Stimulated activated CD8-positive, alpha-beta memory T cell treated with anti-CD3 and anti-CD28 coated beads, Interleukin-15, amount 100 ng/mL, for 24 hours (primary cell): Measurements from ENCODE around the gene SCYL1.
"Not testable (repeated sequence)": the region's sequence is repeated elsewhere in the genome, so short reads cannot be mapped to it uniquely, and the experiment has no call there.

ENCODE experiments used
- DNase-seq: peaks from one replicate; pipeline ENCODE4 v3.0.0-alpha.2; 2020; ENCODE audit warnings: low read depth

Gene SCYL1

DNA sequence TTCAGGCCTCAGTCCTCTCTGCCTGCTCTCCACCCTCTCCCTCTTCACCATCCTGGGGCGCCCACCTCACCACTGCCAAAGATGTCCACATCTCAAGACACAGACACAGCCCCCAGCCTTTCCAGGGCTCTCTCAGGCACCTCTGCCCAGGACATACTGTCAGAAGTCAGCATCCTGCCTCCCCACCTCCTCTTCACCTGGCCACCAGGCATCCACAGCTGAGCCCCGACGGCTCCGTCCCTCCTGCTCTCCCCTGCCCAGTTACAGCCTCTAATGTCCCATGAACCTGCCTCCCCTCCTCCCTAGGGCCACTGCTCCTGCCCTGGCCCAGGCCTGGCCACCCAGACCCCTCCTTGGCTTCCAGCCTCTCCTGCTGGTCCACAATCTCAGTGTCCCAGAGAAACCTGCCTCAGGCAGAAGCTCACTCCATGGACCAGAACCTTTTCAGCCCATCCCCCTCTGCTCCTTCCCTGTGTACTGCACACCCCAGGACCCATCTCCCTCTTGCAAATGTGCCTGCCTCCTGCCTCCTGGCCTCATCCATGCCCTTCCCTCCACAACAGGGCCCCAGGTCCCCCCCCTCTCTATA lies 30.1 kb downstream of the SCYL1 start:
- no peak for DNase-seq

DNA sequence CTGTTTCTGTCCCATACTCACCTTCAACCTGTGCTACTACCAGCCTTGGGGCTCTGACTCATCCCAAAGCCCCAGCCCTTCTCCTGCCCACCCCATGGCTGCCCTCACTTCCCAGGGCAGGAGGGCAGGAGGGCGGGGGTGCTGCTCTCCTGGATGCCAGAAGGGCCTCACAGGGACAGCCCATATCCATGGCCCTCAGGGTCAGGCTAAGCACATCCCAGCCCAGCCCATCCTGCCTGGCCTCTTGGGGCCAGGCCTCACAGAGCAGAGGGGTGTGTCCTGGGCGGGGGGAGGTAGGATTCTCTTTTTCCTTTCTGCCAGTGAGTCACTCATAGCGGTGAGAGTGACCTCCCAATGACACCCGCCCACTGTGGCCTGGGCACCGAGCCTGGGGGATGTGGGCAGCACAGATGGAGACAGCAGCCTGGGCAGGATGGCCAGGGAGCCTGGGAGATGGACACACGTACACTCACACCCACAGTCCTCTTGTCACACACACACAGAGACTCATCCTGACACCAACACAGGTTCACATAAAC lies 30.9 kb downstream of the SCYL1 start:
- DNase-seq = no peak

DNA sequence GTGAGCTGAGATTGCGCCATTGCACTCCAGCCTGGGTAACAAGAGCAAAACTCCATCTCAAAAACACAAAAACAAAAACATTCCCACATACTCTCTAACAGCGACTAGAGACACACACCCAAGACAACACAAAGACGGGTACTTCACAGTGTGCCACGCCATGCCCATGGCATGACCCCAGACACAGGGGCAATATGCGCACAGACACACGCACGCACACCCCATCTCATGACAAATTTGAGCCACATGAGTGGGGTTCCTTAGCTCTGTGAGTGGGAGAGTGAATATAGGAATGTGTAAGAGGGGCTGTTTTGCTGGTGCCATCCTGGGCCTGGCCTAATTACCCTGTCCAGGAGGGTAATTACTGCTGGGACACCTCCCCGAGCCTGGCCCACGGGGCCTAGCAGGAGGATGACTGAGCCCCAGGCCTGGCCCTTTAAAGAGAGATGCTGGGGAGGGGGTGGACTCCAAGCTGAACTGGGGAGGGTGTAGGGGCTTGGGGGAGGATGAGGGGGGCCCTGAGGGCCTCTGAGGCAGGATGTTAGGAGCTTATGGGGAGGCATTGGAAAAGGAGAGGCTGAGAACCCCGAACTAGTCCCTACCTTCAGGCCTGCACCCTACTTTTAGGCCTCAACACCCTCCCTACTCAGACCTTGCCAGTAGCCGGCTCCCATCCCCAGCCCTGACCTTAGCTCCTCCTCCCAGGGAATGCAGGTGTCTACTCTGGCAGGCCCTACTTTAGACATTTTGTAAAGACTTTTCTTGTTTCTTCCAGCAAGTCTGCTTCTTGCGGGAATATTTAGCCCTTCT lies 31.8 kb downstream of the SCYL1 start:
- no peak for DNase-seq

DNA sequence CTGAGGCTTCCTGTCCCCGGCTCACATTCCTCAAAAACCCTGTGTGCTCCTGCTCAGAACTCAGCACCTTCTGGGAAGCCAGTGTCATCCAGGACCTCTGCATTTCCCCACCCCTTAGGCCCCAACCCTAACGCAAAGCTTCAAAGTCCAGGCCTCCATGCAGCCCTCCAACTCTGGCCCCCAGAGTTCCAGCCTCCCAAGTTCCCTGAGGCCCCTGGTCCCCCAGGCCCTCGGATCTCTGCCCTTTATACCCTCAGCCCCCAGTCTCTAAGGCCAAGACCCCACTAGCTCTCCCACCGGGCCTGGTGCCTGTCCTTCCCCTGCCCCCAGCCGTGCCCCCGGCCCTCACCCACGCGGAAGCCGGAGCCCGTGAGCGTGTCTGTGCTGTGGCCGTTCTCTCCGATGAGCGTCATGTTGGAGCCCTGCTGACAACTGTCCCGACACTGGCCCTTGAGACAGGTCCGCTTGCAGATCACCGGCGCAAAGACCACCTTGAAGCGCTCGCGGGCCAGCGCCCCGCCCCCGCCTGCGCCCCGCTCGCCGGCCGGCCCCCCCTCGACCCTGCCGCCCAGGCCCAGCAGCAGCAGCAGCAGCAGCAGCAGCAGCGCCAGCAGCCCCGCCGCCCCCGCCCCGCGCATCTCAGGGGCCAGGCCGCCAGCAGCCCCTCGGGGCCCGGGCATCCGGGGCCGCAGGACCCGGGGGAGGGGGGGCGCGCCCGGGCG lies 32.6 kb downstream of the SCYL1 start:
- DNase-seq = no peak

DNA sequence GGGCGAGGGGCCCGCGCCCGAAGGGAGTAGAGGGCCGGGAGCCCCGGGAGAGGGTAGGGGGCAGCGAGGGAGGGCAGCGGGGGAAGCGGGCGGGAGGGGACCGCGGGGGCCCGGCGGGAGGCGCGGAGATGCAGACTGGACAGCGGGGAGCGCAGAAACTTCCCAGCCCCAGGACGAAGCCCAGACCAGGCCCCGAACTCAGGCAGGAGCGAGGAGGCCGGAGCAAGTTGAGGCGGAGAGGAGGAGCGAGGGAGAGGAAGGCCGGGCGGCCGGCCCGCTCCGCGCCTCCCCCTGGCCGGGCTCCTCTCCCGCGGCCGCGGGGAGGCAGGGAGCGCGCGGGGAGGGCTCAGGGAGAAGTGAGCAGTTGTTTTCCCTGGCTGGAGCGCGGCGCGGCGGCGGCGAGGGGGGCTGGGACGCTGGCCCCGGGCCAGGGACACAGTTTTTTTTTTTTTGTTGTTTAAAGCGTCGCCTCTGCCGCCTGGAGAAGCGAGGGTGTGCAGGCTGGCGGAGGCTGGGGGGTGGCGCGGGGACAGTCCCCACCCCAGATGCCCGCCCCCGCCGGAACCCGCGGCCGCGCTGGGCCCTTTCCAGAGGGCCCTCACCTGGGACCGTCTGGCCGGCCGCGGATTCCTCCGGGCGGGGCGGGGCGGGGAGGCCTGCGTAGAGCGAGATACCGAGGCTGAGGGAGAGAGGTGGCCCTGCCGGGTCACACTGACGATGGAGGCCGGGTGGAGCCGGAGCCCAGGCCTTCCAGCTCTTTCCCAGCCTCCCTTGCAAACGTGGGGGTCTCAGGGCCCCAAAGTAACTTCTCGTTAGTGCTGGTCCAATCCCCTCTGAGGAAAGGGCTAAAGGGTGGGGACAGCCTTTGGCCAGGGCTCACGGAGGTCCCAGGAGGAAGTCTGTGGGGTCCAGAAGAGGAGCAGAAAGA lies 33.4 kb downstream of the SCYL1 start, which contains the start of gene LTBP3:
LTBP3 (minus strand) TSS at position 358 of the 928 bp plus-strand sequence. CDS start 400 bp downstream, outside the sequence.
- DNase-seq = no peak

DNA sequence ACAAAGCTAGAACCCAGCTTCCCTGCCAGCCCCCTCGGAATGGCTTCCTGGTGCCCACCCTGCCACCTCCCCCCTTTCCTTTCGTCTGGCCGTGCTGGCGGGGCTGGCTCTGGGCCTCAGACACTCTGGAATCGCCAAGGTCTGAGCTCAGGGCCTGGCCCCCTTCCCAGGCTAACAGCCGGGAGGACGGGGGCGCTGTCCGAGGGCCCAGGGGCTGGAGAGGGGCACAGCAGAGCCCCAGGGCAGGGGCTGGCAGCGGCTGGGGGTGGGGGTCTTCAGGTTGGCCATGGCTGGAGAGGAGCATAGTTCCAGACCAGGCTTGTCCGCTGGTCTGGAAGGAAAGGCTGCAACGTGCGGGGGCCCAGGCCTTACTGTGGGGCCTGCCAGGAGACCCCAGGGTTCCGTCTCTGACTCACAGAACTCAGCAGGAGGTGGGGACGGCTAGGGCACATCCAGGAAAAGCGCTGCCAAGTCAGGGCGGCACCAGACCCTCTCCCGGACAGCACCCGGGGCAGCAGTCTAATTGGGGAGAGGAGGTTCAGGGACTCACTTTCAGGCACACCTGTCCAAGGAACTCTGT lies 34.1 kb downstream of the SCYL1 start:
- no peak for DNase-seq

DNA sequence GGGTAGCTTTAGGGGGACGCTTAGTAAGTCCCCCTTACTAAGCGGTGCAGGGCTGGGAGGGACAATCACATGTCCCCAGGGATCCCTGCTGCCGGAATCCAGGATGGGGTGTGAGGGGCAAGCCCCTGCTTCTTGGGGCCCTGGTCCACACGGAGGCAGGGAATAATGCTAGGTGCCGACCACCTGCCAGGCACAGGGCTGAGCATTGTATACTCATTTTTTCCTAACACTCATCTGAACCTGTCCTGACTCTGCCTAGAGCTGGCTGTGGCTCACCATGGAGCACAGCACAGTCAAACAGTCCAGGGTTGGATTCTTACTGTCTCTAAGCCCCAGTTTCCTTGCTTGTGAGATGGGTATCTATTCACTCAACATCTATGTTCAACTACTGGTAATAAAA lies 34.7 kb downstream of the SCYL1 start:
- no peak for DNase-seq

DNA sequence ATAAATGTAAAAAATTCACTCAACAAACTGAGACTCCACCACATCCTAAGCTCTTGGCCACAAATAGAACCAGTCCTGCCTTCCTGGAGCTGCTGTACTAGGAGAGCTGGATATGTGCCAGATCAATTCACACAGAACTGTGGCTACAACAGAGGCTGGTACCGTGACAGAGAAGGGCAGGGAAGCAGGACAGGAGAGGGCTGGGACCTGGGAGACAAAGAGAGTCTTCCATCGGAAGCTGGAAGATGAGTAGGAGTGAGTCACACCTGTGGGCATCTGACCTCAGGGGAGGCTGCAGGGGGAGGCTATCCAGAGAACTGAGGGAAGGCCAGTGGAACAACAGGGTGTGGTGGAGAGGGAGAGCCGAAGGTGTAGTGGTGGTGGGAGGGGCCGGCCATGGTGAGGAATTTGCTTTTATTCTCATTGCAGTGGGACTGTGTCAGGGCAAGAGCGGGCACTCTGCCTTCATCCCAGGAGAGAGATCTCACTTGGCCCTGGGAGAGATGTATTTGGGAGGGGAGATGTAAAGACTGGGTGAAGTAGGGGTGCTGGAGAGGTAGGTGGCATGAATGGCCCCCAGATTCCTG lies 35.2 kb downstream of the SCYL1 start:
- no peak for DNase-seq

DNA sequence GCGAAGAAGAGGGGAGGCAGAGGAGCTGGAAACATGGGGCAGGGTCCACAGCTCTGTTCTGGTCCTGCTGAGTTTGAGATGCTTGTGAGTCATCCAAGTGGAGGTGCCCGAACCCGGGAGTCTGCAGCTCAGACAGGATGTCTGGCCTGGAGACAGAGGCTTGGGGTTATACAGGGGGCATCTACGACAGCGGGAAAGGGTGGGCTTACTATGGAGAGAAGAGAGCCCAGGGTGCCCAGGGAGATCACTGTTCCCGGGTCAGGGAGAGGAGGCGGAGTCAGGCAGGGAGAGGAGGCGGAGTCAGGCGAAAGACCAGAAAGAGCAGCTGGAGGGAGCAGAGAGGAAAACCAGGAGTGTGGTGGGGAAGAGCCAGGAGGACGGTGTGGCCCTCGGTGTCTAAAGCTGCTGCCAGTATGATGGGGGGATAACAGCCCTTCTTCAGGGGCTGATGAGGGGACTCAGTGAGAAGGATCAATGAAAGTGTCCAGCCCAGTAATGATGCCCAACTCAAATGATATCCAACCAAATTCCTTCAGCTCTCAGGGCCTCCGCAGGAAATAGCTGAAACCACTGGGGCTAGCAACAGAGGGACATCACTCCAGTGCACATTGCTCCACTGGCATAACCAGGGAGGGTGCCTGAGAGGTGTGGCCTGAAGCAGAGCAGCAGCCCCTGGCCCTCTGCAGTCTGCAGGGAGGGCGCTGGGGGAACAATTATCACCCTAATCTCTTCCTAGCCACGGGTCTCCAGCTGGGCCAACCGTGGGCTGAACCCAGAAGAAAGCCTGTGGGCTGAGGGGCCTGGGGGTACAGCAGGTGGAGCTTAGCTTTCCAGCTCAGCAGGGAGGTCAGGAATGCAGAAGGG lies 35.9 kb downstream of the SCYL1 start:
- no peak for DNase-seq

DNA sequence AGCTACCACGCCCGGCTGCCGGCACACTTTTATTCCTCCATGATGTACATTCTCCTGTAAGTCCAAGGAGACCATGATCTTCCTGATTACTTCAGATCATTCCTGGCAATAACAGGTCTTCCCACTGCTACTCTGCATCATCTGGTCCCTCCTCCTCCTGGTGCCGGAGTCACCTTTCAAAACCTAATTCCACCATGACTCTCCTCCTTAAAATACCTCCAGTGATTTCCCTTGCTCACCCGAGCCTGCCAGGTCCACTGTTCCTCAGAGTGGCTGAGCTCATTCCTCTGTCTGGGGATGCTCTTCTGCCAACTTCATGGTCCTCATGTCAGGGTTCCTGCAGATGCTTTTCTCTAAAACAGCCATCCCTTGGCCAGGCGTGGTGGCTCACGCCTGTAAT lies 37.1 kb downstream of the SCYL1 start:
- DNase-seq = no peak

DNA sequence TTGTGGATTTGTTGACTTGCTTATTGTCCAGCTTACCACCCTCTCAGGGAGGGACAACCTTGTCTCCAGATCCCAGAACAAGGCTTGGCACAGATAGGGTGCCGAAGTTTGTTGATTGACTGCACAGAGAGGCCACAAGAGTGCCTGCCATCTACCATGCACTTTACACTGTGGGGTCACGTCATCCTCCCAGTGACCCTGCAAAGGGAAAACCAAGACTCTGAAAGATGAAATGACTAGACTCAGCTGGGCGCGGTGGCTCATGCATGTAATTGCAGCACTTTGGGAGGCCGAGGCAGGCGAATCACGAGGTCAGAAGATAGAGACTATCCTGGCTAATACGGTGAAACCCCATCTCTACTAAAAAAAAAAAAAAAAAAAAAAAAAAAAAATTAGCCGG lies 37.9 kb downstream of the SCYL1 start:
- no peak for DNase-seq

DNA sequence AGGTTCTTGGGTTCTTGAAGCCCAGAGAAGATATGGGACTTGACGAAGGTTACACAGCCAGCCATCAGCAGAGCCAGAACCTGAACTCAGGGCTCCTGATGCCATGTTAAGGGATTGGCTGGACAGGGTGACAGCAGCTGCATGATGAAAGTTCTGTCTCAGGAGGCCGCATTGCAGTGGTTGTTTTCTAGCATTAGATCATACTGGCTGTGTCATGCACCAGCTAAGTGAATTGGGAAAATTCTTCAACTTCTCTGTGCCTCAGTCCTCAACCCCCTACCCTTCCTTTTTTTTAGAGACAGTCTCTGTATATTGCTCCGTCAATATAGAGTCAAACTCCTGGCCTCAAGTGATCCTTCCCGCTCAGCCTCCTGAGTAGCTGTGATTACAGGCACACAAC lies 38.7 kb downstream of the SCYL1 start:
- no peak for DNase-seq

DNA sequence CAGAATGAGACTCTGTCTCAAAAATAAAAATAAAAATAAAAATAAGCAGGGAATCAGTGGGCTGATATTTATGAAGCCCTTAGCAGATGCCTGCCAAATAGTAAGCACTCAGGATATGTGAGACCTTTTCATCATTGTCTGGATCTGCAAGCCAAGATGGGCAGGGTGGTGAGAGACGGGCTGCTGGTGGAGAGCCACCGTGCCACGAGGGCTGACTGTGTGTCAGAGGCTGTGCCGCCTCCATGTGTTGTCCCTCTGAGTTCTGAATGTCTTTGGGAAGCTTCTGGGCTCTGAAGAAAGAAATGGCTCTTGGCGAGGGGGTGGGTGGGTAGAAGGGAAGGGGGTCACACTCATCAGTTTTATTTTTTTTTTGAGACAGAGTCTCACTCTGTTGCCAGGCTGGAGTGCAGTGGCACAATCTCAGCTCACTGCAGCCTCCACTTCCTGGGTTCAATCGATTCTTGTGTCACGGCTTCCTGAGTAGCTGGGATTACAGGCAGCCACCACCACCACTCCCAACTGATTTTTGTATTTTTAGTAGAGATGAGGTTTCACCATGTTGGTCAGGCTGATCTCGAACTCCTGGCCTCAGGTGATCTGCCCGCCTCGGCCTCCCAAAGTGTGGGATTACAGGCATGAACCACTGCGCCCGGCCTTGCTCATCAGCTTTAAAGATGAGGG lies 40.1 kb downstream of the SCYL1 start:
- DNase-seq = not testable (repeated sequence)

DNA sequence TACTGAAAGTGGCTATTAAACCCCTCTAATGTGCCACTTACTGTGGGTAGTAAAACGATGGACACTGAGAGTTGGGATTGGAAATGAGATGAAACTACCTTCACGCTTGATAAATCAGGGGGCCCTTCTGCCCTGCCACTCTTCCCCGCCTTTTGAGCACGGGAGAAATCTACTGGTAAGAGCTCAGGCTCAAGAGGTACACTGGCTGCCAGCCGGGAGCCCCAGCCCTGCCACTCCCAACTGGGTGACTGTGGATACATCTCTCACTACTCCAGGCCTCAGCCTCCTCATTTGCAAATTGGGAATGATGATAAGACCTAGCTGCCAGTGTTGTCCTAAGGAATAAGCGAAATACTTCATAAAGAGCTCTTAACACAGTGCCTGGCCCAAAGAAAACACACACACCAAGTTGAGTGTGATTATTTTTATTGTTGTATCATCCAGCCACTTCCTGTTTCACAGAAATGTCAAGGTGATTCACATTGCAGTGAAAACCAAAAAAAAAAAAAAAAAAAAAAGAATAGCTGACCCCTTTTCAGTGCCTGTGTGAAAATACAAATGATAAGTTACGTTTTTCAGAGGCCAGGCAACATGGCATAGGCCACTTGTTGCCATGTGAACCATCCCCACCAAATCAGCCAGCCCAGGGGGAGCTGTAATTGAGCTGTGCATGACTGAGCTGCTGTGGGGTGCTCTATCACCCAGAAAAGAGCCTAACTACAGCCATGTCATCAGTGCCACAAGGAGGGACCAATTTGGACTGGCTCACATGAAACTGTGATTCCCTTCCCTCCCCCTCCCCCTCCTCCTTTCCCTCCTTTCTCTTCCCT lies 41.0 kb downstream of the SCYL1 start:
- DNase-seq = no peak

DNA sequence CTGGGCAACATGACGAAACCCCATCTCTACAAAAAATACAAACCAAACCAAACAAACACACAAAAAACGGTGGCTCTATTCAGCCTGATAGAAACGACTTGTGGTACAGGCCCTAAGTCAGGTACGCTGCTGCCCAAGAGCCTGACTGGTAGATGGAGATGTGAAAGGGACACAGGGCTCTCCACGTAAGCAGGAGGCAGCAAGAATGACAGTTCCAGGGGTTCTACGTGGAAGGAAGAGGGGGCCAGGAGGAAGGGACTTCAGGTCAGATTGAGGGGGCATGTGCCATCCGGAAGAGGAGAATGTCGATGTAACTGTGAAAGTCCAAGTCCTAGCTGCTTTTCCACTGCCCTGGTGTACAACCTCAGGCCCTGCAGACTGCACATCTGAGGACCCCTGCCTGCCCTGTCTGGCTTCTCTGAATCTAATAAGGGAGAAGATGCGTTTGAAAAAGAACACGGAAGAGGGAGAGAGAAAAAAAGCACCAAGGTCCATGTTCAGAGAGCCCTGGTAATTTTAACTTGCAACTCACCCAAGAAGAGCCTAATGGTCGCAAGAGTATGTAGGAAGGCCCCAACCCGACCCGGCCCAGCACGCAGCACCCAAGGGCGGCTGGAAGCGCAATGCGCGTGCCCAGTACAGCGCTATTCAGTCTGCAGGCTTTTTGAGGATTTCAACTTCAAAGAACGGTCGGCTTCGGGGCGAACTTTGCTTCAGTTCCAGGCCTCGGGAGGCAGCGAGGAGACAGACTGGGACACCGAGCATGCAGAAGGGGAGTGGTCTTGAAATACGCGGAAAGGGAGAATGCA lies 44.5 kb downstream of the SCYL1 start:
- no peak for DNase-seq

DNA sequence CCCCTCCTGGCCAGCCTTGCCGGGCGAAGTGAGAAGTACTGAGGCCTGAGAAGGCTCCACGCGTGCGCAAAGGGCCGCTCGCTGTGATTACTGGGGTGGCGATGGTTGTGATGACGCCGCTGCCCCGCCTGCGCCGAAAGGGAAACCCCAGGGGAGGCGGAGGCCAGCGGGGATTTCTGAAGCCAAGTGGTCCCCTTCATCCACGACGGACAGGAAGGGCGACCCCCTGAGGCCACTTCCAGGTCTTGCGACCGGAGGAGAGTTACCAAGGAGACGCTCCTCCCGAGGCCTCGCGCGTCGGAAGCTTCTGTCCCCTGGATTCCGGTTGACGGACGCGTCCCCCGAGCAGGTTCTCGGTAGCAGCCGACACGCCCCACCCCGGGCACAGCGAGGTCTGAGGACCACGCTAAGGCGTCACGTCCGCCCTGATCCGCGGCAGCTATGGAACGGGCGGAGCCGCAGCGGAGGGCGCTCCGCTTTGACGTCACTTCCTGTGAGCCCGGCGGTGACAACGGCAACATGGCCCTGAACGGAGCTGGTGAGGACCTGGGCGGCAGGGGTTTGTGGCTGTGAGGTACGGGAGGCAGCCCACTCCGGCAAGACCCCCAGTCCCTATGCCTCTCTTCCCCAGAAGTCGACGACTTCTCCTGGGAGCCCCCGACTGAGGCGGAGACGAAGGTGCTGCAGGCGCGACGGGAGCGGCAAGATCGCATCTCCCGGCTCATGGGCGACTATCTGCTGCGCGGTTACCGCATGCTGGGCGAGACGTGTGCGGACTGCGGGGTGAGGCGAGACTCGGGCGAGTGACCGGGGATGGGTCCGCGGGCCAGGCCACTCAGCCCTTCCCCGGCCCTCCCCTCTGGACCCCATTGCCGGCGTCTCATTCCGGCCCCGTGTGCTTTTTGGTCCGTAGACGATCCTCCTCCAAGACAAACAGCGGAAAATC lies 45.4 kb downstream of the SCYL1 start, which contains the start of gene ZNRD2:
ZNRD2 (plus strand) TSS at position 505 of the 946 bp plus-strand sequence; CDS start at position 520, 15 bp downstream.
- DNase-seq = peak; percentile 90
